HEK293T (cell line): ENCODE measurements around the gene AGPAT2.

ENCODE experiments used
- ARNT ChIP-seq: fragments of 450-650 bp; IDR thresholded peaks from 2 replicates; pipeline ENCODE4 v1.6.1; 2017; ENCODE audit warnings: mild to moderate bottlenecking
- BHLHE40 ChIP-seq: fragments of 450-650 bp; IDR thresholded peaks from 2 replicates; pipeline ENCODE4 v1.6.1; 2016; ENCODE audit warnings: mild to moderate bottlenecking, moderate library complexity, borderline replicate concordance
- CTBP1 ChIP-seq: fragments of 450-650 bp; IDR thresholded peaks from 2 replicates; pipeline ENCODE4 v1.6.1; 2016; ENCODE audit warnings: borderline replicate concordance
- ELF4 ChIP-seq: fragments of 450-650 bp; IDR thresholded peaks from 2 replicates; pipeline ENCODE4 v1.6.1; 2017; ENCODE audit warnings: antibody characterized with exemption
- FOXA1 ChIP-seq: fragments of 450-650 bp; IDR thresholded peaks from 2 replicates; pipeline ENCODE4 v1.6.1; 2016; ENCODE audit warnings: mild to moderate bottlenecking
- FOXK2 ChIP-seq: fragments of 450-650 bp; IDR thresholded peaks from 2 replicates; pipeline ENCODE4 v1.6.1; 2016; ENCODE audit warnings: mild to moderate bottlenecking
- FOXM1 ChIP-seq: fragments of 450-650 bp; IDR thresholded peaks from 2 replicates; pipeline ENCODE4 v1.6.1; 2017; ENCODE audit warnings: mild to moderate bottlenecking, borderline replicate concordance
- HDGF ChIP-seq: fragments of 450-650 bp; IDR thresholded peaks from 2 replicates; pipeline ENCODE4 v1.6.1; 2017; ENCODE audit warnings: antibody characterized with exemption, borderline replicate concordance
- L3MBTL2 ChIP-seq: fragments of 450-650 bp; conservative IDR thresholded peaks from 2 replicates; pipeline ENCODE4 v1.6.1; 2016; ENCODE audit warnings: mild to moderate bottlenecking
- LEF1 ChIP-seq: fragments of 450-650 bp; IDR thresholded peaks from 2 replicates; pipeline ENCODE4 v1.6.1; 2017; ENCODE audit warnings: mild to moderate bottlenecking, borderline replicate concordance
- NFRKB ChIP-seq: fragments of 450-650 bp; IDR thresholded peaks from 2 replicates; pipeline ENCODE4 v1.6.1; 2016; ENCODE audit warnings: mild to moderate bottlenecking, moderate library complexity
- SP1 ChIP-seq: fragments of 450-650 bp; IDR thresholded peaks from 2 replicates; pipeline ENCODE4 v1.6.1; 2017
- SUZ12 ChIP-seq: fragments of 450-650 bp; IDR thresholded peaks from 2 replicates; pipeline ENCODE4 v1.6.1; 2016; ENCODE audit warnings: mild to moderate bottlenecking

DNA sequence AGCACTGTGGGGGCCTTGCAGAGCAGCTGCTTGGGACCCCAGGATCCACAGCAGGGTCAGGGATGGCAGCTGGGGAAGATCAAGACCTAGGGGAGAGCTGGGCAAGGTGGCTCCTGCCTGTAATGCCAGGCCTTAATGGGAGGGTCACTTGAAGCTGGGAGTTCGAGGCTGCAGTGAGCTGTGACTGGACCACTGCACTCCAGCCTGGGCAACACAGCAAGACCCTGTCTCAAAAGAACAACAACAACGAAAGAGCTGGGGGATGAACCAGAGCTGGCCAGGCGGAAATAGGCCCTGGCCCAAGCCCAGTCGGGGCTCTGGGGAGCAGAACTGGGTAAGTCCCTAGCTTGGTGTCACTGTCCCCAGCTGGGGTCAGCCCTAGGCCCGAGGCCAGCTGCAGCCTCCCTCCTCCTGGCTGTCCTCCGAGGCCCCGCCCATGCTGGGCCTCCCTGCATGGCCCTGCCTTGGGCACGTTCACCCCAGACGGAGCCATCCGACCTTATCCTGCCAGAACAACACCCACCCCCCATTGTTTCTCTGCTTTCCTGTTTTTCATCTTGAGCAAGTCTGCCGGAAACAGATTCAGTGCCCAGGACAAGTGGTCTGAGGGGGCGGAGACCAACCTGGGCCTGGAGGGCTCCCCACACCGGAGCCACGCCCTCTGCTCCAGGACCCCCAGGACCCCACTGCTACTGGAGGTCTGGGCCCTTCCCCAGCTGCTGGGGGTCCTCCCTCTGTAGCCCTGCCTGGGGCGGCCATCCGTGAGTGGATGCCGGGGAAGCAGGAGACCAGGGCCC, 27.0 kb upstream of the AGPAT2 start:
- no peak for TF ChIP-seq FOXM1
- TF ChIP-seq FOXK2, result no peak
- no peak for TF ChIP-seq LEF1
- TF ChIP-seq SUZ12, result no peak
- TF ChIP-seq FOXA1, result no peak
- TF ChIP-seq BHLHE40, result no peak
- no peak for TF ChIP-seq ARNT
- no peak for TF ChIP-seq ELF4
- no peak for TF ChIP-seq L3MBTL2
- TF ChIP-seq SP1, result no peak
- no peak for TF ChIP-seq NFRKB
- TF ChIP-seq HDGF, result no peak
- TF ChIP-seq CTBP1, result no peak
